NK-92 (cell line): ENCODE measurements around the gene CDR2L.
A peak's percentile ranks its signal among the peaks of the same experiment; 100 is the strongest.
"Not testable (repeated sequence)": the region's sequence is repeated elsewhere in the genome, so short reads cannot be mapped to it uniquely, and the experiment has no call there.

Experiments
- DNase-seq: peaks from one replicate; lab custom pipeline; 2025; ENCODE audit not compliant: unreplicated experiment; lab: John Stamatoyannopoulos, UW

The CDR2L gene

GRCh38 chr17:74981318-74981978 is 6.0 kb upstream of the CDR2L start:
- DNase-seq: no peak

DNA sequence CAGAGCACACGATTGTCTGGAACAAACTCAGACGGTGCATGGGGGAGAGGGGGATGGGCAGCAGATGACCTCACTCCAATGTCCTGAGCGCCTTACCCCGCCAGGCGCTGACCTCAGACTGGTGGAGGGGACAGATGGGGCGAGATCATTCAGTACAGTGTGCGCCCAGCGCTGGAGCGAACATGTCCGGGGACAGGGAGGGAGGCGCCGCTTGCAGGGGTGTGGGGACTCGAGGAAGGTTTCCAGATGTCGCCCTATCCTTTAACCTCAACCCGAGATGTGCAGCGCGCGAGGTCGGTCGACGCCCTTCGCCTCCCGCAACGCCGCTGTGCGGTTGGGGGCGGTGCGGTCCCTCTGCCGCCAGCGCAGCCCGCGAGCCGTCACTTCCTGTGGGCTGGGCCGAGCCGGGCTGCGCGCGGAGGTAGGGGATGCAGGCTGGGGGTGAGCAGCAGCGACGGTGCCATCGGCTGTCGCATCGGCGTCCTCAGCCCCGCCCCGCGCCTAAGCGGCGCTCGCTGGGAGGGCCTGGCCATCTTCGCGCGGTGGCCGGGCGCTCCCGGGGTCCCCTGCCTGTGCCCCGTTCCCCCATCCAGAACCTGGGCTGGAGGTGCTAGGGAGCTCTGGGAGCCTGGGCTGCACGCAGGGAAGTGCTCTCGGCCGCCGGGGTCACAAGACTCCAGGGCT is 5.3 kb upstream of the CDR2L start:
- DNase-seq: peak; percentile 36

- DNase-seq: not testable (repeated sequence)
Measured at GRCh38 chr17:74982663-74983313, 4.6 kb upstream of the CDR2L start.

DNA sequence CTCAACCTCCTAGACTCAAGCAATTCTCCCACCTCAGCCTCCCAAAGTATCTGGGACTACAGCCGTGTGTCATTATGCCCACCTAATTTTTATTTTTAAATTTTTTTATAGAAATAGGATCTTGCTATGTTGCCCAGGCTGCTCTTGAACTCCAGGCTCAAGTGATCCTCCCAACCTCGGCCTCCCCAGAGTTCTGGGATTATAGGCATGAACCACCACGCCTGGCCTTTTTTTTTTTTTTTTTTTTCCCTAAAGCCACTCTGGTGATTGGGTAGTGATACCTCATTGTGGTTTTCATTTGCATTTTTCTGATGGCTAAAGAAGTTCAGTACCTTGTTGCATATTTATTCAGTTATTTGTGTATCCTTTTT is 1.2 kb upstream of the CDR2L start:
- no peak for DNase-seq

DNA sequence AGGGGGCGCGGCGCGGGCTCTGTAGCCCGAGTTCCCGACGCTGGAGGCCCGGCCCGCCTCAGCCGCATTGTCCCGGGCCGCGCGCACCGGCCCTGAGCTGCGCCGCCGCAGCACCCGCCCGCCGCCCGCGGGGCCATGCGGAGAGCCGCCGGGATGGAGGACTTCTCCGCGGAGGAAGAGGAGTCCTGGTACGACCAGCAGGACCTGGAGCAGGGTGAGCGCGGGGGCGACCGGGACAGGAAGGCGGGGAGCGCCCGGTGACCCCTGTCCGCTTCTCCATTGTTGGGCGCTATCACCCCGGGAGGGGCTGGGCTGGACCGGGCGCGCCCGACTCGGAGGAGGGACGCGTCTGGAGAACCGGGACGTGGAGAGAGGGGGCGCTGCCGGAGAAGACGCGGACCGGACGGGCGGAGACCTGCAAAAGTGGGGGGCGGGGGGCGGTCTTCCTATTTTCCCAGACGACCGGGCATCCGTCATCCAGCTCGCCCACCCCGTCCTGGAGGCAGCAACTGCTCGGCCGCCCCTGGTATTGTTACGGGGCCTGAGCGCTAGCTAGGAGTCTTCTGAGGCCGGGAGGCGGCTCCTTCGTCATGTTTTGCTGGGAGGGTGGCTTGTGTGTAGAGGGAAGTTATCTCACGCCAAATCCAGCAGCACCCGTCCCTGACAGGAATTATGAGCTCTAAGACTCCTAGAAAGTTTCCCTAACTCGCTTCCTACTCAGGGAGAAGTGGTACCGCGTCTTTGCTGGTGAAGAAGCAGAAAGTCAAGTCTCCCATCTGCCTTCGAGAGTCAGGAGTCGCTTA is 678 bp downstream of the CDR2L start:
- no peak for DNase-seq

DNA sequence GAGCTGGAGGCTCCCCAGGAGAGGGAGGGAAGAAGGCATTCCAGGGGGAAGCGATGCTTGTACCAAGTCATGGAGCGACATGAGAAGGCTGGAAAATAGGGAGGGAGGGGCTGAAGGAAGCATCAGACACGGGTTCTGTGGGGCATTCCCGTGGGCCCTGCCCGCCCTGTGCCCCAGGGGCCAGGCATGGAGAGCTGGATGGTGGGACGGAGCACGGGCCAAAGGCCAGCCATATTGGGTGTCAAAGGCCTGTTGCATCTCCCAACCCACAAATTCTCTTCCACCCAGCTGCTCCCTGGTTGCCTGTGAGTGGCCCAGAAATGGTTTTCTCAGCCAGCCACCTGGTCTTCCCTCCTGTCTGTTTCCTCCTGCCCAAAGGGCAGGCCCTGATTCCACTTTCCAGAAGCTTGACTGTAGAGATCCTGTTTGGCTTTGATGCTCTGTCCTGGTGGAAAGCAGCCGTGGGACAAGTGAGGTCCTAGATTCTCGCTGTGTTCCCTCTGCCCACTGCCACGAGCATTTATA is 3.2 kb downstream of the CDR2L start:
- DNase-seq: no peak

GRCh38 chr17:74992223-74992622 is 4.8 kb downstream of the CDR2L start:
- DNase-seq: no peak

DNA sequence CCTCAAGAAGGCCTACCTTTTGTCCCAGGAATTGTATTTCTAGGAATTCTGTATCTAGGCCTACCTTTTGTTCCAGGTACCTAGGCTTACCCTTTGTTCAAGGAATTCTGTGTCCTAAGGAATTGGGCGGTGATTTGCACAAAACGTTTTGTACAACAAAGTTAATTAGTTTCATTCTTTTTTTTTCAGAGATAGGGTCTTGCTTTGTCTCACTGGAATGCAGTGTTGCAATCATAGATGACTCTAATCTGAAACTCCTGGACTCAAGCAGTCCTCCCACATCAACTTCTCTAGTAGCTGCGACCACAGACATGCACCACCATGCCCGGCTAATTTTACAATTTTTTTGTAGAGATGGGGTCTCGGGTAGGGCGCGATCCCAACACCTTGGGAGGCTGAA is 7.0 kb downstream of the CDR2L start:
- DNase-seq: no peak

DNA sequence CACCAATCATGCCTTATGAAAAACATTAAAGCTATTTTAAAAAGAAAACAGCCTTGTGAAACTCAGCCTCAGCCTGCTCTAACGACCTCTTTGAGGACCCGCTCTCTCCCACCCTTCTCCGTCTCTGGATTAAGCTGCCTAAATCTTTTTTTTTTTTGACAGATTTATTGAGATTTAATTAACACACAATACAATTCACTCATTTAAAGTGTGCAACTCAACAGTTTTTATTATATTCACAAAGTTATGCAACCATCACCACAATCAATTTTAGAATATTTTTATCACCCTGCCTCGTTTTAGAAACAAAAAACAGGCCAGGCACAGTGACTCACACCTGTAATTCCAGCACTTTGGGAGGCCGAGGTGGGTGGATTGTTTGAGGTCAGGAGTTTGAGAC is 8.4 kb downstream of the CDR2L start:
- DNase-seq: no peak

- no peak for DNase-seq
Measured at GRCh38 chr17:74998783-74999182, 11.4 kb downstream of the CDR2L start.

GRCh38 chr17:74999523-74999922 is 12.1 kb downstream of the CDR2L start:
- no peak for DNase-seq

DNA sequence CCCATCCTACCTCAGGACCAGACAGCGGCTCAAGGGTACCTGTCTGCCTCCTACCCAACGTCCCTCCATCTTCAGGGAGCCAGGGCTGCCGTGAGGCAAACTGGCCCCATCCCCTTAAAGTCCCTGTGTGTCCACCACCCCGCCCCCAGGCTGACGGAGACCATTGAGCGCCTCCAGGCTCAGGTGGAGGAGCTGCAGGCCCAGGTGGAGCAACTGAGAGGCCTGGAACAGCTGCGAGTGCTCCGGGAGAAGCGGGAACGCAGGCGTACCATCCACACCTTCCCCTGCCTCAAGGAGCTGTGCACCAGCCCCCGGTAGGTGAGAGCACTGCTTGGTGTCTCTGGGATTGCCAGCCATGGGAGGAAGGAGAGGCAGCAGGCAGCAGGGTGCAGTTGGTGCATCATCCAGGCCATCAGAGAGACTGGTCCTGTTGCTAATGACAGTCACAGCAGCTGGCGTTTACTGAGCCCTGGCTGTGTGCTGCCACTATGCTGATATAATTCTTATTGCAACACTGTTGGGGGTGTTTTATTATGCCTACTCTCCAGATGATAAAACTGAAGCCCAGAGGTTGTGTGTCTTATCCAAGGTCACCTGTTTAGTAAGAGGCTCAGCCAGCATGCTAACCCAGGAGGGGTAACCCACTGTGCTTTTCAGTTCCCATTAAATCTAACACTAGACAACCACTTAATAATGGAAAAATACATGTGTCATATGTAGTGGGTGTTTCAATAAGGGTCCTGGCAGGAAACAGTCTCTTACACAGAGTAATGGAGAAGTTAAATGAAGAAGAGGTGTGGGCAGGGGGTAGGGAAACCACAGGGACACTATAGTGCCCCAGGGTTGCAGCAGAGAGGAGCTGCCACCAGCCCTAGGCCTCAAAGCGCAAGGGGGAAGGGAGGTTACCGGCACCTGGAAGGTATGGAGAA is 14.7 kb downstream of the CDR2L start:
- no peak for DNase-seq

- no peak for DNase-seq
Measured at GRCh38 chr17:75003070-75003956, 15.9 kb downstream of the CDR2L start.

- no peak for DNase-seq
Measured at GRCh38 chr17:75003957-75004355, 16.5 kb downstream of the CDR2L start.

DNA sequence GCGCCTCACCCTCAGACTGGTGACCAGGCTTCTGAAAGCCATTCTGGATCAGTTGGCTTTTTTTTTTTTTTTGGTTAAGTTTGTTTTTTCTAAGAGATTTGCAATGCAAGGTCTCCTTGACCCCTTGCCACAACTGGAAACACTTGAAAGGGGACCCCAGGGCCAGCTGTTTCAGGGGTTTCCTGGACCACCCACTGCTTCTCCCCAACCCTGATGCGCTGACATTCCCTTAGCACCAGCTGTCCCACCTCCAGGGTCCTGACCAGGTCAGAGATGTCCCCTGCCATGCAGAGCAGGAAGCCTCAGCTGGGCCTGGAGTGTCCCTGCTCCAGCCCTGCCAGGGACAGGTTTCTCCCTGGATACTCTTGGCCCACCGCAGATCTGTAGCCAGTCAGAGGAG is 16.9 kb downstream of the CDR2L start:
- DNase-seq: no peak

DNA sequence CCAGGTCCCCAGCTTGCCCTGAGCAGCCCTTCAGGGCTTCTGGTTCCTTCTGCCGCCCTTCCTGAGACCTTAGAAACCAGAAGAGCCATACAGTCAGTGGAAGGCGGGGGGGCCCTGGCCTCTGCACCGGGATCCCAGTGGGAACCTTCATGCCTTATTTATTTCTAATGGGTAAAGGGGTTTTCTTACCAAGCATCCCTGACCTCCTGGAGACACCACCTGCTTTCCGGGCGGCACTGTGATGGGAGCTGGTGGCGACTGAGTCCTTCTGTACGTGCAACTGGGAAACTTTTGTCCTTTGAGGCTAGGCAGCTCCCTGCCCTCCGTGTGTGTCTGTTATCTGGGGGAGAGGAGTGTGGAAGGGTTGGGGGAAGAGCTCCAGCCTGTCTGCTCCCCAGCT is 17.9 kb downstream of the CDR2L start:
- no peak for DNase-seq

GRCh38 chr17:75006084-75006483 is 18.7 kb downstream of the CDR2L start:
- DNase-seq: not testable (repeated sequence)

GRCh38 chr17:75006653-75007052 is 19.2 kb downstream of the CDR2L start:
- DNase-seq: no peak

DNA sequence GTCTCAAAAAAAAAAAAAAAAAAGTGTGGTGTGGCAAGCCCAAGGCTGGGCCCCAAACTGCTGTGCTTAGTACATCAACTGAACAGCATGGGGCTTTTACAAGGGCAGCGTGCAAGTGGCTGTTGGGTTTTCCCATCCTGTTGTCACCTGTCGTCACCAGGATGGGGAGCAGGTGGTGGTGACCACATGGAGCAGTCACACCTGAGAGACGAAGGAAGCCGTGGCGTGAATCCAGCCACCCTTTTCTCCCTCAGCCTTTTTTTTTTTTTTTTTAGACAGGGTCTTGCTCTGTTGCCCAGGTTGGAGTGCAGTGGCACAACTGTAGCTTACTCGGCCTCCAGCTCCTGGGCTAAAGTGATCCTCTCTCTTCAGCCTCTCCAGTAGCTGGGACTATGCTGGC is 20.9 kb downstream of the CDR2L start:
- no peak for DNase-seq
